ENCODE measurements around the gene NCOA3.

NCOA3 gene

GRCh38 chr20:47535088-47535487, 33.4 kb downstream of the NCOA3 start:
- CTCF ChIA-PET: interaction anchor here (0.6 to 0.7 kb wide), 3 partner anchors 18 to 87 kb away, joined by 3 read pairs; no protein-coding TSS in a partner anchor
- no peak for DNase-seq (ENCODE audit: low spot score)
- TF ChIP-seq, protein P1, sequence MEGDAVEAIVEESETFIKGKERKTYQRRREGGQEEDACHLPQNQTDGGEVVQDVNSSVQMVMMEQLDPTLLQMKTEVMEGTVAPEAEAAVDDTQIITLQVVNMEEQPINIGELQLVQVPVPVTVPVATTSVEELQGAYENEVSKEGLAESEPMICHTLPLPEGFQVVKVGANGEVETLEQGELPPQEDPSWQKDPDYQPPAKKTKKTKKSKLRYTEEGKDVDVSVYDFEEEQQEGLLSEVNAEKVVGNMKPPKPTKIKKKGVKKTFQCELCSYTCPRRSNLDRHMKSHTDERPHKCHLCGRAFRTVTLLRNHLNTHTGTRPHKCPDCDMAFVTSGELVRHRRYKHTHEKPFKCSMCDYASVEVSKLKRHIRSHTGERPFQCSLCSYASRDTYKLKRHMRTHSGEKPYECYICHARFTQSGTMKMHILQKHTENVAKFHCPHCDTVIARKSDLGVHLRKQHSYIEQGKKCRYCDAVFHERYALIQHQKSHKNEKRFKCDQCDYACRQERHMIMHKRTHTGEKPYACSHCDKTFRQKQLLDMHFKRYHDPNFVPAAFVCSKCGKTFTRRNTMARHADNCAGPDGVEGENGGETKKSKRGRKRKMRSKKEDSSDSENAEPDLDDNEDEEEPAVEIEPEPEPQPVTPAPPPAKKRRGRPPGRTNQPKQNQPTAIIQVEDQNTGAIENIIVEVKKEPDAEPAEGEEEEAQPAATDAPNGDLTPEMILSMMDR (conservative IDR thresholded peaks at IDR 0.05; ENCODE audit: low read depth): no peak
- no peak overlapping the region for H3K27ac ChIP-seq
- POLR2A ChIA-PET (ENCODE audit: low non-redundant PET): interaction anchor here (0.7 kb wide), 1 partner anchor 88 kb away, joined by 3 read pairs; no protein-coding TSS in a partner anchor

DNA sequence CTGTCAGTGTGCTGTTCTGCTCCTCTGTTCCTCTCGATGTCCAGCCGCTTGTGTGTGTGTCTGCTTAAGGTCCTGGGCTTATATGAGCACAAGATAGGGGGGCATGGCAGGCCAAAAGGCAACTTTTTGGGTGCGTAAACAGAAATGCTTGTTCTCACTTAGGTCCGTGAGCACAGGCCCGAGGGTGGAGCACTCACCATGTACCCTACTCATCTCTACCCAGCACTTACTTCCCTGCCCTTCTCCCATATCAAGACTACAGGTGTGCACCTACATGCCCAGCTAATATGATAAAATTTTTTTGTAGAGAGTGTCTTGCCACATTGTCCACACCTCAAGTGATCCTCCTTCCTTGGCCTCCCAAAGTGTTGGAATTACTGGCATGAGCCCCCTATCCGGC, 34.3 kb downstream of the NCOA3 start:
- TF ChIP-seq, protein P1 (conservative IDR thresholded peaks at IDR 0.05; ENCODE audit: low read depth): no peak
- no peak overlapping the region for H3K27ac ChIP-seq
- ChIA-PET POLR2A (ENCODE audit: low non-redundant PET) (interaction anchor here (0.6 kb wide), 1 partner anchor 25 kb away, joined by 3 read pairs; no protein-coding TSS in a partner anchor), CTCF (interaction anchor here (0.6 kb wide), 2 partner anchors 260 to 492 kb away, joined by 3 to 5 read pairs; no protein-coding TSS in a partner anchor)
- no peak for DNase-seq (ENCODE audit: low spot score)

DNA sequence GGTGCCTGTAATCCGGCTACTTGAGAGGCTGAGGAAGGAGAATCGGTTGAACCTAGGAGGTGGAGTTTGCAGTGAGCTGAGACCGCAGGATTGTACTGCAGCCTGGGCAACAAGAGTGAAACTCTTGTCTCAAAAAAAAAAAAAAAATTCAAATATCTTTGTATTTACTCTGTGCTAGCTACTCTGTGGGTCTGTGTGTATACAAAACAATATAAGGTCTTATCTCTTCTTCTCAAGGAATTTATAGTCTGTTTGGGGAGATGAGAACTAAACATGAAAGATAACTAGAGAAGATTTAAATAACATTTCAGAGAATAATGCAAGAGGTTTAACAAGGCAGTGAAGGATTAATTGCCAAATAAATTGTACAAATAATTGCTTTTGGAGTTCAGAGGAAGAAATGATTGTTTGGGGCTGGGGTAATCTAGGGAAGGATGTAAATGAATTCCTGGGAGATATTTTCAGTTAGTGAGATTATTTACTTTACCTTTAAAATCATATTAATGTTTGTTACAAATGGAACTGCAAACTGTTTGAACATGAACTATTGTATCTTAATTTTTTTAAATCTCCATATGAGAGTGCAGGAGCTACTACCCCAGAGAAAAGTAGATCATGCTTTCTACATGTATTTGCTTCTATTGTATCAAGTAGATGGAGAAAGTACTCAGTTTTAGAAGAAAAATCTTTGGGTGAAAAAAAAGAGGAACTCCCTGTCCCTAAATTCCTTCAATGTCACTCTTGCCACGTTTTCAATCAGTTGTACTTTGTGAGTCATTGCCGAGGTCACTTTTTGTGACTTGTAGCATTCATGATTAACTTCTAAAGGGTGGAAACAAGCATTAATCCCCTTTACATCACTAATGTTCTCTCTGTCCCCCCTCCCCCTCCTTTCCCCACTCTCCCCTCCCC, 39.0 kb downstream of the NCOA3 start:
- TF ChIP-seq, protein P1 (conservative IDR thresholded peaks at IDR 0.05; ENCODE audit: low read depth): no peak
- CTCF ChIA-PET: interaction anchor here (0.6 kb wide), 2 partner anchors 23 to 345 kb away, joined by 3 to 6 read pairs; no protein-coding TSS in a partner anchor
- no peak for DNase-seq (ENCODE audit: low spot score)
- POLR2A ChIA-PET (ENCODE audit: low non-redundant PET): no interaction called here
- H3K27ac ChIP-seq: no peak overlapping the region

DNA sequence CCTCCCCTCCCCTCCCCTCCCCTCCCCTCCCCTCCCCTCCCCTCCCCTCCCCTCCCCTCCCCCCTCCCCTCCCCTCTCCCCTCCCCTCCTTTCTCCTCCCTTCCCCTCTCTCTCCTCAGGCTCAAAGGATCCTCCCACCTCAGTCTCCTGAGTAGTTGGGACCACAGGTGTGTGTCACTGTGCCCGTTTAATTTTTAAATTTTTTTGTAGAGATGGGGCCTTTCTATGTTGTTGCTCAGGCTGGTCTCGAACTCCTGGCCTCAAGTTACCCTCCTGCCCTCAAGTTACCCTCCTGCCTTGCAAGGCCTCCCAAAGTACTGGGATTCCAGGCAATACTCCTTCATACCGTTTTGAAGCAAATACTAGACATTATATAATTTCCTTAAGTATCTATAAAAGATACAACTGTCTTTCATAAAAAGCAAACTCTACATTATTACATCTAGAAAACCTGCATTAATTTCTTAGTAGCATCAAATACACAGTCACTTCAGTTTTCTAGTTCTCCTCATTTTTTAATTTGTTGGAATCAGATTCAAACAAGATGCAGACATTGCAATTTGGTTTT, 39.8 kb downstream of the NCOA3 start:
- ChIA-PET CTCF (no interaction called here), POLR2A (ENCODE audit: low non-redundant PET) (no interaction called here)
- no peak overlapping the region for H3K27ac ChIP-seq
- TF ChIP-seq, protein P1 (conservative IDR thresholded peaks at IDR 0.05; ENCODE audit: low read depth): no peak
- no peak for DNase-seq (ENCODE audit: low spot score)

DNA sequence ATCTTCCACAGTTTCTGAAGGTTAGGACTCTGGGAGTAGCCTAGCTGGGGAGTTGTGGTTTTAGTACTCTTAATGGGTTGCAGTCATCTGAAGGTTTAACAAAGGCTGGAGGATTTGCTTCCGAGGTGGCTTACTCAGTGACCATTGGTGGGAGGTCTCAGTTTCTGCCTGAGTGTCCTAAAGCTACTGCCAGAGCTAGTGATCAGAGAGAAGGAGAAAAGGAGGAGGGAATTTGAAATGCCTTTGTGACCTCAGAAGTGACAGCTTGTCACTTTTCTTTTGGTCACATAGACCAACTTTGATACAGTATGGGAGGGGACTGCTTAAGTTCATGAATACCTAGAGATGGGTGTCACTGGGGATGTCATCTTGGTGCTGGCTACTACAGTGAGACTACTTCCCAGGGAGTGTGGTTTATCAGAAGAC, 41.3 kb downstream of the NCOA3 start:
- TF ChIP-seq, protein P1 (conservative IDR thresholded peaks at IDR 0.05; ENCODE audit: low read depth): no peak
- ChIA-PET POLR2A (ENCODE audit: low non-redundant PET) (no interaction called here), CTCF (interaction anchor here (0.8 to 1.0 kb wide), 2 partner anchors 10 to 78 kb away, joined by 4 to 7 read pairs; no protein-coding TSS in a partner anchor)
- DNase-seq (ENCODE audit: low spot score): no peak
- H3K27ac ChIP-seq: no peak overlapping the region

DNA sequence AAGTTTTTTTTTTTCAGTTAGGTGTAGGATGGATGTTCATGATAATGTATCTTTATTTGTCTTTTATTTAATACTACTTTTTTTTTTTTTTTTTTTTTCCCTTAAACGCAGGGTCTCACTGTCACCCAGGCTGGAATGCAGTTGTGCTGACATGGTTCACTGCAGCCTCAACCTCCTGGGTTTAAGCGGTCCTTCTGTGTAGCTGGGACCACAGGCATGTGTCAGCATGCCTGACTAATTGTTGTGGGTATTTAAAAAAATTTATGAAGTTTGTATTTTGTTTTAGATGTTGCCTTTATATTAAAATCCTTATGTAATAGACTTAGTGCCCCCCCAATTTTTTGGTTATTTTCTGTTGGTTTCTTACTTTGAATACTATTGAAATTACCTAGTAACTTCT, 42.6 kb downstream of the NCOA3 start:
- POLR2A ChIA-PET (ENCODE audit: low non-redundant PET): interaction anchor here (0.6 kb wide), 4 partner anchors 22 to 215 kb away, joined by 3 to 6 read pairs (median 4); no protein-coding TSS in a partner anchor
- CTCF ChIA-PET: interaction anchor here (0.6 to 1.1 kb wide), 4 partner anchors 23 to 160 kb away, joined by 3 to 4 read pairs (median 3); no protein-coding TSS in a partner anchor
- H3K27ac ChIP-seq: no peak overlapping the region
- no peak for DNase-seq (ENCODE audit: low spot score)
- TF ChIP-seq, protein P1 (conservative IDR thresholded peaks at IDR 0.05; ENCODE audit: low read depth): no peak
